H9 (cell line): Measurements from ENCODE around the gene SYT7. TPM values are rescaled to one million over a fixed set of nuclear protein-coding genes. Genes with fewer than 3 reads are reported as not detected.
A peak's percentile ranks its signal among the peaks of the same experiment; 100 is the strongest.

ENCODE experiments used
- DNase-seq: peaks from one replicate; pipeline ENCODE4 v3.0.0-alpha.2; 2017
- H2AFZ ChIP-seq: one replicate; pipeline ENCODE4 v1.6.1; 2013; ENCODE audit warnings: mild to moderate bottlenecking, low read length, control low read depth, moderate library complexity
- H2AK5ac ChIP-seq: 2 replicates; pipeline ENCODE4 v1.6.1; 2013; ENCODE audit warnings: low read length, control low read depth, mixed read lengths; ENCODE audit not compliant: insufficient read length
- H2BK120ac ChIP-seq: one replicate; pipeline ENCODE4 v1.6.1; 2013; ENCODE audit warnings: low read depth, mild to moderate bottlenecking, low read length, control low read depth, inconsistent platforms; ENCODE audit not compliant: poor library complexity, severe bottlenecking
- H2BK12ac ChIP-seq: 2 replicates; pipeline ENCODE4 v1.6.1; 2013; ENCODE audit warnings: low read length, control low read depth, mixed read lengths, low read depth; ENCODE audit not compliant: insufficient read length
- H2BK15ac ChIP-seq: 2 replicates; pipeline ENCODE4 v1.6.1; 2013; ENCODE audit warnings: low read depth, low read length, control low read depth
- H2BK20ac ChIP-seq: one replicate; pipeline ENCODE4 v1.6.1; 2013; ENCODE audit warnings: low read depth, mild to moderate bottlenecking, low read length, control low read depth, inconsistent platforms; ENCODE audit not compliant: poor library complexity, severe bottlenecking
- H2BK5ac ChIP-seq: 2 replicates; pipeline ENCODE4 v1.6.1; 2013; ENCODE audit warnings: low read length, control low read depth, mixed read lengths; ENCODE audit not compliant: insufficient read length
- H3K14ac ChIP-seq: 2 replicates; pipeline ENCODE4 v1.6.1; 2013; ENCODE audit warnings: low read length, control low read depth; ENCODE audit not compliant: insufficient read depth
- H3K18ac ChIP-seq: 2 replicates; pipeline ENCODE4 v1.6.1; 2013; ENCODE audit warnings: low read depth, mild to moderate bottlenecking, mixed read lengths, low read length, control low read depth; ENCODE audit not compliant: insufficient read length
- H3K23ac ChIP-seq: 2 replicates; pipeline ENCODE4 v1.6.1; 2013; ENCODE audit warnings: low read length, control low read depth, mixed read lengths, low read depth; ENCODE audit not compliant: insufficient read length
- H3K23me2 ChIP-seq: 2 replicates; pipeline ENCODE4 v1.6.1; 2013; ENCODE audit warnings: low read depth, mild to moderate bottlenecking, mixed read lengths, low read length, control low read depth; ENCODE audit not compliant: insufficient read length, poor library complexity, severe bottlenecking
- H3K27ac ChIP-seq: 2 replicates; pipeline ENCODE4 v1.5.1; 2013; ENCODE audit warnings: low read length, control low read depth, mixed read lengths, low read depth; ENCODE audit not compliant: insufficient read length
- H3K27me3 ChIP-seq: 2 replicates; pipeline ENCODE4 v1.6.1; 2013; ENCODE audit warnings: low read length, control low read depth, inconsistent platforms; ENCODE audit not compliant: insufficient read depth
- H3K4ac ChIP-seq: 2 replicates; pipeline ENCODE4 v1.6.1; 2013; ENCODE audit warnings: low read depth, mild to moderate bottlenecking, control low read depth, inconsistent platforms, low read length, moderate library complexity
- H3K4me1 ChIP-seq: 2 replicates; pipeline ENCODE4 v1.6.1; 2013; ENCODE audit warnings: low read length, control low read depth, inconsistent platforms; ENCODE audit not compliant: insufficient read depth
- H3K4me2 ChIP-seq: 2 replicates; pipeline ENCODE4 v1.6.1; 2013; ENCODE audit warnings: low read length, control low read depth, mixed read lengths; ENCODE audit not compliant: insufficient read length, insufficient read depth
- H3K56ac ChIP-seq: 2 replicates; pipeline ENCODE4 v1.6.1; 2013; ENCODE audit warnings: low read depth, mild to moderate bottlenecking, mixed read lengths, low read length, control low read depth; ENCODE audit not compliant: insufficient read length
- H3K79me1 ChIP-seq: 2 replicates; pipeline ENCODE4 v1.6.1; 2013; ENCODE audit warnings: low read depth, mild to moderate bottlenecking, moderate library complexity, low read length, control low read depth, inconsistent platforms; ENCODE audit not compliant: insufficient read depth, poor library complexity, severe bottlenecking
- H3K79me2 ChIP-seq: 2 replicates; pipeline ENCODE4 v1.6.1; 2013; ENCODE audit warnings: low read length, control low read depth, inconsistent platforms; ENCODE audit not compliant: insufficient read depth
- H3K9ac ChIP-seq: 2 replicates; pipeline ENCODE4 v1.6.1; 2013; ENCODE audit warnings: low read length, control low read depth, mixed read lengths; ENCODE audit not compliant: insufficient read length; ENCODE audit errors: extremely low read depth
- H3K9me3 ChIP-seq: one replicate; pipeline ENCODE4 v1.6.1; 2013; ENCODE audit warnings: low read depth, low read length, inconsistent platforms; ENCODE audit not compliant: control insufficient read depth
- H3T11ph ChIP-seq: one replicate; pipeline ENCODE4 v1.6.1; 2013; ENCODE audit warnings: mild to moderate bottlenecking, low read length, control low read depth, inconsistent platforms
- H4K20me1 ChIP-seq: one replicate; pipeline ENCODE4 v1.6.1; 2013; ENCODE audit not compliant: control insufficient read depth, insufficient read length, insufficient read depth
- H4K5ac ChIP-seq: 2 replicates; pipeline ENCODE4 v1.6.1; 2013; ENCODE audit warnings: low read depth, mild to moderate bottlenecking, mixed read lengths, low read length, control low read depth; ENCODE audit not compliant: insufficient read length
- H4K8ac ChIP-seq: replicated peaks from 2 replicates; pipeline ENCODE4 v1.6.1; 2013; ENCODE audit warnings: low read length, control low read depth, mixed read lengths, low read depth; ENCODE audit not compliant: insufficient read length
- H4K91ac ChIP-seq: 2 replicates; pipeline ENCODE4 v1.6.1; 2013; ENCODE audit warnings: low read depth, mild to moderate bottlenecking, moderate library complexity, mixed read lengths, low read length, control low read depth; ENCODE audit not compliant: insufficient read length
- H3K27ac Mint-ChIP-seq, 3 experiments: 2 replicates in 2 of 3; 3 replicates in 1 of 3; pipeline ENCODE4 v1.8.0; 2020 to 2021; ENCODE audit warnings: mixed read lengths in 3 of 3, mild to moderate bottlenecking in 1 of 3, moderate library complexity in 1 of 3
- H3K27me3 Mint-ChIP-seq: 2 replicates; pipeline ENCODE4 v1.8.0; 2021; ENCODE audit warnings: low read depth, mild to moderate bottlenecking, moderate library complexity, mixed read lengths
- H3K36me3 Mint-ChIP-seq, 3 experiments: 2 replicates in 2 of 3; 3 replicates in 1 of 3; pipeline ENCODE4 v1.8.0; 2020 to 2021; ENCODE audit warnings: low read depth in 3 of 3, mixed read lengths in 3 of 3; ENCODE audit not compliant: insufficient read depth in 1 of 3
- H3K4me1 Mint-ChIP-seq, 2 experiments: 2 replicates each; pipeline ENCODE4 v1.8.0; 2020; ENCODE audit warnings: mixed read lengths in 2 of 2
- H3K4me3 Mint-ChIP-seq, 2 experiments: 2 replicates in 1 of 2; 3 replicates in 1 of 2; pipeline ENCODE4 v1.8.0; 2020 to 2021; ENCODE audit warnings: mild to moderate bottlenecking in 2 of 2, mixed read lengths in 2 of 2, moderate library complexity in 1 of 2
- H3K9me3 Mint-ChIP-seq, 2 experiments: 2 replicates in 1 of 2; 3 replicates in 1 of 2; pipeline ENCODE4 v1.8.0; 2020; ENCODE audit warnings: mild to moderate bottlenecking in 2 of 2, mixed read lengths in 2 of 2, moderate library complexity in 1 of 2
- CTCF ChIP-seq: fragments of 200-600 bp; sonication (generic); conservative IDR thresholded peaks from 3 replicates; pipeline ENCODE4 v1.8.0; 2021; ENCODE audit warnings: antibody characterized with exemption, mild to moderate bottlenecking
- whole genome bisulfite sequencing: extraction: QIAGEN DNeasy Blood & Tissue Kit; methylation state at CpG from one replicate; pipeline ENCODE4 v1.1.7; 2013; ENCODE audit warnings: missing lambda C conversion rate, low lambda C conversion rate, mixed read lengths; ENCODE audit not compliant: insufficient read length; ENCODE audit errors: extremely low coverage; 5-methylcytosine and 5-hydroxymethylcytosine counted together
- total RNA-seq: library from RNA; stranded (reverse); gene quantifications from 2 replicates; pipeline ENCODE4 v1.2.1, GENCODE V29; 2021

The SYT7 gene
- total RNA-seq, 1 experiment from 2014 or later, result 8.8 TPM

DNA sequence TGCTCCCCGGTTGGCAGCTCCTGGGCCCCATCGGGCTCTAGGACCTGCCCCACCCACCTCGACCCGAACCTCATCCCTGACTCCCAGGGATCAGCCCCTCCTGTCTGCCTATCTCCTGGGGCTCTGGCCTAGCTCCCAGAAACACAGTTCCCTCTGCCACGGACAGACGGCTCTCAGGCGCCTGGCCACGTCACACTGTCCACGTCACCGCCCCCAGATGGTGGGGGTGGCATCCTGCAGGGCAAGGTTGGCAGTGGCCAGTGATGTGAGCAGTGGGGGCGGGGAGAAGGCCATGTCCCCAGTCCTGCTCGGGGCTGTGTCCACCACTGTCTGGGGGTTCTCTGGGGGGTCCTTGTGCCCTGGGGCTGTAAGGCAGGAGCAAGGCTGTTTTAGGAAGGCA, 29.2 kb downstream of the SYT7 start:
- H3K4me1 Mint-ChIP-seq, result peaks cover 27 to 69% of the 10 kb centered on the region in 2 experiments
- H3K4me2 ChIP-seq, result no peak overlapping the region

More for the DNA sequence above, 29.2 kb downstream of the SYT7 start:
- Histone ChIP-seq H3K4me1 (no peaks in the 10 kb centered on the region; the same call in 1 of the 2 replicates), H3K56ac (no peak overlapping the region), H4K20me1 (no peaks in the 10 kb centered on the region), H2BK5ac (no peak overlapping the region), H3K23me2 (peaks cover 7% of the 10 kb centered on the region), H2BK15ac (no peak overlapping the region), H3T11ph (no peak overlapping the region), H2BK120ac (no peak overlapping the region), H2AK5ac (no peak overlapping the region), H2AFZ (no peak overlapping the region), H2BK12ac (no peak overlapping the region), H4K91ac (no peak overlapping the region), H3K27me3 (peaks cover 5% of the 10 kb centered on the region; the same call in 1 of the 2 replicates), H3K9ac (no peak overlapping the region), H4K8ac (no peak overlapping the region), H3K79me2 (no peaks in the 10 kb centered on the region), H3K18ac (no peak overlapping the region), H3K4ac (no peak overlapping the region), H4K5ac (no peak overlapping the region), H3K27ac (no peak overlapping the region), H3K23ac (no peak overlapping the region), H2BK20ac (no peak overlapping the region), H3K79me1 (no peaks in the 10 kb centered on the region), H3K9me3 (no peaks in the 10 kb centered on the region), H3K14ac (no peak overlapping the region)
- DNase-seq, result no peak
- H3K9me3 Mint-ChIP-seq, result no peaks in the 10 kb centered on the region
- no peak overlapping the region for H3K4me3 Mint-ChIP-seq
- H3K27me3 Mint-ChIP-seq, result peaks cover 41% of the 10 kb centered on the region
- no peak for TF ChIP-seq CTCF
- H3K27ac Mint-ChIP-seq, result 0 out of 7 replicates have a peak overlapping the region, but pooled peaks of 1 of the 3 experiments have one; percentile 40
- H3K36me3 Mint-ChIP-seq, result no peaks in the 10 kb centered on the region; a peak in 1 of 7 replicates
- no CpG with 5 or more reads among the region's 12 CpGs for WGBS
